PFSK-1 (cell line): ENCODE data around the gene RASAL2.

Experiments
- FOXP2 ChIP-seq: optimal IDR thresholded peaks from 2 replicates; pipeline ENCODE3; 2011; ENCODE audit warnings: borderline replicate concordance, control low read depth, inconsistent platforms; ENCODE audit not compliant: insufficient read depth; ENCODE audit errors: extremely low read length, extremely low read depth
- POLR2AphosphoS5 ChIP-seq: IDR thresholded peaks from 2 replicates; pipeline ENCODE4 v1.6.1; 2012; ENCODE audit warnings: low read depth, mild to moderate bottlenecking, control low read depth, low read length, moderate library complexity
- REST ChIP-seq, 2 experiments: IDR thresholded peaks; 2 replicates each; pipeline versions ENCODE4 v1.6.1 to v1.8.0; 2011 to 2012; ENCODE audit warnings: low read depth in 2 of 2, low read length in 2 of 2, control low read depth in 1 of 2, inconsistent platforms in 1 of 2, mild to moderate bottlenecking in 1 of 2, moderate library complexity in 1 of 2; ENCODE audit not compliant: insufficient read depth in 1 of 2
- SIN3A ChIP-seq: IDR thresholded peaks from 2 replicates; pipeline ENCODE4 v1.6.1; 2012; ENCODE audit warnings: mild to moderate bottlenecking, low read length, moderate library complexity, borderline replicate concordance; ENCODE audit not compliant: insufficient read depth
- TAF1 ChIP-seq: IDR thresholded peaks from 2 replicates; pipeline ENCODE4 v1.6.1; 2012; ENCODE audit warnings: low read length, control low read depth, borderline replicate concordance; ENCODE audit not compliant: insufficient read depth

Gene RASAL2

GRCh38 chr1:178502856-178503255 is 409.0 kb downstream of the RASAL2 start:
- TF ChIP-seq REST (IDR thresholded peaks at IDR 0.05; ENCODE audit: insufficient read depth in 1 of 2, low read depth in 2 of 2, low read length in 2 of 2) (no peak), TAF1 (no peak), SIN3A (no peak), POLR2AphosphoS5 (no peak), FOXP2 (no peak)

DNA sequence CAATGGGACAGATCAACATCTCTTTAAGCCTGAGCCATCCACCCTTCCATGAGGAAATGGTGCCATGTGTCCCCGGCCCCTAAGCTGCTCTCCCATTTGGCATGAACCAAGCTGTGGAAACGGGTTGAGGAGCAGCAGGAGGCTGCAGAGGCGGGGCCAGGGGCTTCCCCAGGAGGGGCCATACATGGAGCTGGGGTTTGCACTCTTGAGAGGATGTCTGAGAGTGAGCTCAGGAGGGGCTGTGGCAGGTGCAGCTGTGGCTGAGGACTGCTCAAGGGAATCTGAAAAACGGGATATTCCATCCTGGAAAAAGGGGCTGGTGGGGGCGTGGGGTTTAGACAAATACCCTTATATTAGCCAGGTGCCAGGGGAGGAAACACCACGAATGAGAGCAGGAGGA is 409.9 kb downstream of the RASAL2 start:
- TF ChIP-seq FOXP2: no peak
- no peak for TF ChIP-seq REST (IDR thresholded peaks at IDR 0.05; ENCODE audit: insufficient read depth in 1 of 2, low read depth in 2 of 2, low read length in 2 of 2)
- TF ChIP-seq TAF1: no peak
- TF ChIP-seq SIN3A: no peak
- no peak for TF ChIP-seq POLR2AphosphoS5

DNA sequence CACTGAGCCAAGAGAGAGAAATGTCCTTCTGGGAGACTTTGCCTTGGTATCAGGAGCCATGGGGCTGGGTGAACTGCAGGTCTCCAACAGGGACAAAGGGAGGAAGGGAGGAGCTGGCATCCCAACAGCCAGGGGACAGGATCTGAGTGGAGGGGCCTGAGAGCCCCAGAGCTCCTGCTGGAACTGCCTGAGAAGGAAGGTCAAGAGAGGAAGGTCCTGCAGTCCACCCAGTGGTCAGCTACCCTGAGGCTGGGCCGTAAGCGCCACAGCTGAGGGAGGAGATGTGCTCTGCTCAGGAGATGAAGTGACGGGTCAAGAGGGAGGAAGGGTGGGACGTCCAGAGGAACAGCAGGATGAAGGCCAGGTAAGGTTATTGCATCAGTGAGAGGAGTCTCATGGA is 410.4 kb downstream of the RASAL2 start:
- TF ChIP-seq REST (IDR thresholded peaks at IDR 0.05; ENCODE audit: insufficient read depth in 1 of 2, low read depth in 2 of 2, low read length in 2 of 2) (no peak), SIN3A (no peak), TAF1 (no peak), FOXP2 (no peak), POLR2AphosphoS5 (no peak)

DNA sequence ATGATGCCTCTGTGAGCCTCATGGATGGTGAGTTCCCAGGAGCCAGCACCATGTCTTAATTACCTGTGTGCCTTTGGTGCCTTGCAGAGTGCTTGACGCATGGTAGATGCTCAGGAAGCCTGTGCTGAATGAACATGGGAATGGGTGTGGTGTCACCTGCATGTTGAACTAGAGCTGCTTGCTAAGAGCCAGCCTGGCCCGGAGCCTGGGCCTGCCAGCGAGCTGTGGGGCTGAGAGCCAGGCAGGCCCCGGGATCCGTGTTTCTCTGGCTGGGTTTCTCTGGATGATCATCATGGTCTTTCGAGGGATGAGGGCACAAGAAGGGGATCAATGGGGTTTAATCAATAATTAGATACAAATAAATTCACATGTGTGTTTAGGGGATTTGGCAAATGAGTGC is 412.3 kb downstream of the RASAL2 start:
- TF ChIP-seq SIN3A (no peak), FOXP2 (no peak)

GRCh38 chr1:178506669-178507068 is 412.8 kb downstream of the RASAL2 start:
- no peak for TF ChIP-seq TAF1
- TF ChIP-seq SIN3A: no peak
- TF ChIP-seq POLR2AphosphoS5: no peak
- TF ChIP-seq FOXP2: no peak

DNA sequence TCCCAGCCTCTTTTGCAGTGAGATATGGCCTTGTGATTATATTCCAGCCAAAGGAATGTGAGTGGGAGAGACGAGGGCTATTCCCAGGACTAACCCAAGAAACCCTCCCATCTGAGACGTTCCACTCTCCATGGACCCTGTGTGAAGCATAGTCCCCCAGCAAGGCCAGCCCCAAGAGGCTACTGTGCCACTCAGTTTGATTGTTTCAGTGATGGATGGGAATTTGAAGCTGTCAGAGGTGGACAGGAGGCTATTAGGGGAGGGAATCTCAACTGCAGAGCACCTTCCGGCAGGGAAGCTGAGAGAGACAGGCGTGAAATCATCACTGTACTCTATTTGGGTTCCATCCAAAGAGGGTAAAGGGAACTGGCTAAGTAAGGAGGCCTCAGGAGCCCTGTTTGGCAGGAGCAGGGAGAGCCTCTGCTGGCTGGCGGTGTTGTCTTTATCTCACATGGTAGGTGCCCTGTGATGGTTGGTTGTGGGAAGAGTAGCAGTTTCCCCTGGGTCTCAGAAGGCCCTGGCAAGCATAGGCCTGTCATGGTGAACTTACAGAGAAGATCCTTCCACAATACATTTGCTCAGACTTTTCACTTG is 415.6 kb downstream of the RASAL2 start:
- TF ChIP-seq FOXP2: no peak
- TF ChIP-seq SIN3A: no peak
- no peak for TF ChIP-seq REST (IDR thresholded peaks at IDR 0.05; ENCODE audit: insufficient read depth in 1 of 2, low read depth in 2 of 2, low read length in 2 of 2)
- TF ChIP-seq TAF1: no peak
- TF ChIP-seq POLR2AphosphoS5: no peak
